GM13976 (cell line): ENCODE measurements around the gene FAM53B.
A peak's percentile ranks its signal among the peaks of the same experiment; 100 is the strongest.

ENCODE experiments used
- DNase-seq: peaks from one replicate; pipeline ENCODE4 v3.0.0; 2012; ENCODE audit warnings: low spot score
- CTCF ChIP-seq: IDR thresholded peaks from 2 replicates; pipeline ENCODE4 v1.5.1; 2012; ENCODE audit warnings: borderline replicate concordance, mild to moderate bottlenecking; ENCODE audit not compliant: insufficient read depth; ENCODE audit errors: extremely low read depth, missing control alignments, control extremely low read depth
- in situ Hi-C: fragments of 300-500 bp; cut with MboI; formaldehyde crosslinking; loops from one replicate; pipeline ENCODE4 v1.12.0; 2022; ENCODE audit warnings: low sequenced_read_pairs, mixed read lengths, inconsistent platforms; ENCODE audit not compliant: unreplicated experiment

FAM53B gene

GRCh38 chr10:124624466-124624865 lies 119.7 kb downstream of the FAM53B start:
- no peak for DNase-seq
- TF ChIP-seq CTCF: no peak
- in situ Hi-C loops: no loop called here

GRCh38 chr10:124624006-124624405 lies 120.2 kb downstream of the FAM53B start:
- no peak for TF ChIP-seq CTCF
- in situ Hi-C loops: no loop called here
- no peak for DNase-seq

DNA sequence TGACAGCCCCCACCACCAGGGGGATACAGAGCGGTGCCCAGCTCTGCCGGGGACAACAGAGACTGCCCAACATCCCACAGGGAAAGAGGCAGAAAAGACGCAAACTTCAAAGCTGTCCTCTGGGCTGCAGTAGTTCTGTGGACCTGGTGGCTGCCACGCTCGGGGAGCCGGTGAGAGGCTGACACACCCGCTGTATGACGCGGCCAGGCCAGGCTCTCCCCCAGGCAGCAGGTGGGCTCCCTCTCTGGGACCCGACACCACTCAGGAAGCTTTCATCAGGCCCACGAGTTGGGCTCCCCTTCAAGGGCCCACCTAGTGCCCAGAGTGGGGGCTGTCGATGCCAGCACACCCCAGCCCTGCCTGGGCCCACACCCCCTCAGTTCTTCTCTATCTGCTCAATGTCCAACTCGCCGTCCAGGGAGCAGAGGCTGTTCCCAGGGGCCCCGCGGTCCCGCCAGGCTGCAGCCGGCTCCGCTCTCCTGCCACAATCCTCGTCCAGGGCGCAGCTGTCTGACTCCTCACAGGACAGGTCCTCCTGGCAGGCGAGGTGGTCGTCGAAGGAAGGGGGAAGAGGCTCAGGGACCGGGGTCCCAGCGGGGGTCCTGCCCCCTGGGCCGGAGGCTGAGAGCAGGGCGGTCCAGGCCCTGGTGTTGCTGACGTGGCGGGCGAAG lies 121.2 kb downstream of the FAM53B start:
- no peak for TF ChIP-seq CTCF
- DNase-seq: no peak
- in situ Hi-C loops: no loop called here

DNA sequence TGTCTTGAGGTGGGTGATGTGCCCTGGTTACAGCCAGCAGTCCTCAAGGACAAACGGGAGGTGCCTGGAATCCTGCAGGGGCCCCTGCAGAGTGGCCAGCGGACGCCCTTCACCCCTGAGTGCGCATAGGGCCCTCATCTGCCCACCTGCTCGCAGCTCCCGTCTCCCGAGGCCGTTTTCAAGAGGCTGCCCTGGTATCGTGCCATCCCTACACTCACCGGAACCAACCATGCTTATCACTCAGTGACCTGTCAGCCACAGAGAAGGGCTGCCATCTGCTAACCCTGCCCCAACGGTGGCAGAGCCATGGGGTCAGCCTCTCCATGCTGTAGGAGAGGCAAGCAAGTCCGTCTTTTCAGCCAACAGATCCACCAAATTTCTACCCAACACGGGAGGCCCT lies 122.0 kb downstream of the FAM53B start:
- DNase-seq: no peak
- in situ Hi-C loops: no loop called here
- TF ChIP-seq CTCF: no peak

- in situ Hi-C loops: no loop called here
- DNase-seq: no peak
- no peak for TF ChIP-seq CTCF
These were observed 122.5 kb downstream of the FAM53B start for GRCh38 chr10:124621637-124622036.

- no peak for DNase-seq
- TF ChIP-seq CTCF: no peak
- in situ Hi-C loops: no loop called here
These were observed 124.2 kb downstream of the FAM53B start for GRCh38 chr10:124619802-124620490.

- peak; percentile 68 for DNase-seq
- TF ChIP-seq CTCF: no peak
- in situ Hi-C loops: no loop called here
These were observed 125.0 kb downstream of the FAM53B start for GRCh38 chr10:124619195-124619594.
